ENCODE data around the gene TLR9.

- peak in 1 of 12 donors; percentile 8 for TF ChIP-seq CTCF (IDR thresholded peaks at IDR 0.05)
- TF ChIP-seq POLR2A (IDR thresholded peaks at IDR 0.05) = no peak
Measured at GRCh38 chr3:52227117-52227516, 1.7 kb upstream of the TLR9 start.
